Astrocyte (in vitro differentiated cells and primary cell): Measurements from ENCODE around the gene PDPK1. TPM values are rescaled to one million over a fixed set of nuclear protein-coding genes. Genes with fewer than 3 reads are reported as not detected.
"Not testable (repeated sequence)": the region's sequence is repeated elsewhere in the genome, so short reads cannot be mapped to it uniquely, and the experiment has no call there.

Experiments used
- DNase-seq: peaks from one replicate; pipeline ENCODE4 v3.0.0-alpha.2; 2010; ENCODE audit warnings: low read depth
- FAIRE-seq: peaks from 2 replicates; lab custom pipeline; 2011; peaks lifted over from hg19 to GRCh38; lab: Jason Lieb, UNC
- H2AFZ ChIP-seq: 2 replicates; pipeline ENCODE4 v1.6.0; 2012; ENCODE audit warnings: low read depth, low read length, inconsistent platforms
- H3K27ac ChIP-seq: 2 replicates; pipeline ENCODE4 v1.5.1; 2011; ENCODE audit warnings: low read depth, low read length, inconsistent platforms
- H3K27me3 ChIP-seq: 2 replicates; pipeline ENCODE4 v1.6.0; 2011; ENCODE audit warnings: low read length, inconsistent platforms; ENCODE audit not compliant: insufficient read depth
- H3K36me3 ChIP-seq: 2 replicates; pipeline ENCODE4 v1.5.1; 2011; ENCODE audit warnings: low read length, inconsistent platforms; ENCODE audit not compliant: insufficient read depth
- H3K4me1 ChIP-seq: 2 replicates; pipeline ENCODE4 v1.5.1; 2011; ENCODE audit warnings: low read length, inconsistent platforms; ENCODE audit not compliant: insufficient read depth
- H3K4me2 ChIP-seq: 2 replicates; pipeline ENCODE4 v1.6.0; 2012; ENCODE audit warnings: low read length, inconsistent platforms
- H3K4me3 ChIP-seq: 2 replicates; pipeline ENCODE4 v1.5.1; 2011; ENCODE audit warnings: low read depth, mild to moderate bottlenecking, low read length, inconsistent platforms; ENCODE audit not compliant: insufficient read depth
- H3K79me2 ChIP-seq: 2 replicates; pipeline ENCODE4 v1.6.0; 2012; ENCODE audit warnings: mild to moderate bottlenecking, low read length, inconsistent platforms; ENCODE audit not compliant: insufficient read depth
- H3K9ac ChIP-seq: 2 replicates; pipeline ENCODE4 v1.6.0; 2012; ENCODE audit warnings: mild to moderate bottlenecking, low read length, inconsistent platforms
- H3K9me3 ChIP-seq: 2 replicates; pipeline ENCODE4 v1.5.1; 2012; ENCODE audit warnings: low read depth, mild to moderate bottlenecking, low read length, inconsistent platforms; ENCODE audit not compliant: insufficient read depth
- H4K20me1 ChIP-seq: 2 replicates; pipeline ENCODE4 v1.6.0; 2012; ENCODE audit warnings: low read length, inconsistent platforms; ENCODE audit not compliant: insufficient read depth
- H3K27ac Mint-ChIP-seq: one replicate; pipeline ENCODE4 v1.8.0; 2021; ENCODE audit warnings: mild to moderate bottlenecking, mixed read lengths; ENCODE audit not compliant: unreplicated experiment
- H3K27me3 Mint-ChIP-seq: one replicate; pipeline ENCODE4 v1.8.0; 2021; ENCODE audit warnings: low read depth, mixed read lengths; ENCODE audit not compliant: unreplicated experiment
- H3K36me3 Mint-ChIP-seq: one replicate; pipeline ENCODE4 v1.8.0; 2021; ENCODE audit warnings: low read depth, mixed read lengths; ENCODE audit not compliant: unreplicated experiment
- H3K4me1 Mint-ChIP-seq: one replicate; pipeline ENCODE4 v1.8.0; 2021; ENCODE audit warnings: low read depth, mixed read lengths; ENCODE audit not compliant: unreplicated experiment
- H3K4me3 Mint-ChIP-seq: one replicate; pipeline ENCODE4 v1.8.0; 2021; ENCODE audit warnings: mild to moderate bottlenecking, moderate library complexity, mixed read lengths; ENCODE audit not compliant: unreplicated experiment
- H3K9me3 Mint-ChIP-seq: one replicate; pipeline ENCODE4 v1.8.0; 2021; ENCODE audit warnings: mild to moderate bottlenecking, mixed read lengths; ENCODE audit not compliant: unreplicated experiment
- CTCF ChIP-seq: IDR thresholded peaks from 2 replicates; pipeline ENCODE4 v1.5.1; 2011; ENCODE audit warnings: low read depth, mild to moderate bottlenecking, inconsistent platforms, low read length, moderate library complexity; ENCODE audit not compliant: insufficient read depth
- EZH2 ChIP-seq: IDR thresholded peaks from 2 replicates; pipeline ENCODE4 v1.6.1; 2012; ENCODE audit warnings: mild to moderate bottlenecking, low read length, inconsistent platforms; ENCODE audit not compliant: insufficient read depth
- total RNA-seq: library from RNA; stranded (reverse); gene quantifications from 2 replicates; pipeline ENCODE4 v1.2.1, GENCODE V29; 2021

The PDPK1 gene
- total RNA-seq, 1 donor from 2014 or later, result 48.1 TPM

- H3K4me3 ChIP-seq, result no peak overlapping the region
- no peaks in the 10 kb centered on the region for H3K4me1 ChIP-seq
- DNase-seq (no peak), FAIRE-seq (no peak)
- peaks cover 6% of the 10 kb centered on the region for H3K36me3 ChIP-seq
- no peak for TF ChIP-seq EZH2
- TF ChIP-seq CTCF, result no peak
- H3K4me1 Mint-ChIP-seq, result peaks cover 1% of the 10 kb centered on the region
- H3K79me2 ChIP-seq, result peaks cover 18% of the 10 kb centered on the region
- peaks cover 15% of the 10 kb centered on the region for H4K20me1 ChIP-seq
- no peak overlapping the region for H3K4me3 Mint-ChIP-seq
- H3K27ac Mint-ChIP-seq, result no peak overlapping the region
- no peak overlapping the region for H3K27ac ChIP-seq
- no peaks in the 10 kb centered on the region for H3K27me3 Mint-ChIP-seq
- no peaks in the 10 kb centered on the region for H3K27me3 ChIP-seq
- H2AFZ ChIP-seq, result no peak overlapping the region
- H3K4me2 ChIP-seq, result no peak overlapping the region
- peaks cover 7% of the 10 kb centered on the region for H3K36me3 Mint-ChIP-seq
- H3K9ac ChIP-seq, result no peak overlapping the region
- no peaks in the 10 kb centered on the region for H3K9me3 Mint-ChIP-seq
- H3K9me3 ChIP-seq, result no peaks in the 10 kb centered on the region
Observed at GRCh38 chr16:2614761-2615191, 77.0 kb downstream of the PDPK1 start.

- not testable (repeated sequence) for H3K4me3 Mint-ChIP-seq
Observed at GRCh38 chr16:2618964-2619363, 81.1 kb downstream of the PDPK1 start.

DNA sequence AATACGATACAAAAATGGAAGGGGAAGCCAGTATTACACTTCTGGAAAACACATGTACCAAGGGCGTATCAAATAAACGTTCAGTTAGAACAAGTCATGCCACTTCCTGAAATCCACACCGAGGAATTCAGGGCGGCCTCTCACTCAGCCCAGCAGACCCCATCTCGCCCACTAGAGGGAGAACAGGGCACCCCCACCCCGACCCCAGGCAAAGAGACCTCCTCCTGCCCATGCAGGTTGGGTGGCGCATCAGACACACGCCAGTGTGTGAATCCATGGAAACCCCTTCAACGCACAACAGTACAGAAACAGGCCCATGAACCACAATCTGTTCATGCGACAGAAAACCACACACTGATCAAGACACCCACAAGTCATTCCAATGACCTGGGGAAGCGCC lies 81.8 kb downstream of the PDPK1 start:
- not testable (repeated sequence) for H3K4me1 ChIP-seq, H3K9ac ChIP-seq, H3K9me3 Mint-ChIP-seq, H3K4me2 ChIP-seq, H4K20me1 ChIP-seq, H3K27ac ChIP-seq, FAIRE-seq, H3K9me3 ChIP-seq, H2AFZ ChIP-seq, H3K79me2 ChIP-seq, H3K4me3 ChIP-seq, H3K36me3 ChIP-seq, H3K4me1 Mint-ChIP-seq, H3K4me3 Mint-ChIP-seq, H3K27ac Mint-ChIP-seq, H3K27me3 Mint-ChIP-seq, H3K36me3 Mint-ChIP-seq, DNase-seq, H3K27me3 ChIP-seq

More at GRCh38 chr16:2618964-2619363, 81.1 kb downstream of the PDPK1 start:
- not testable (repeated sequence) for H3K9me3 ChIP-seq, H3K36me3 Mint-ChIP-seq, FAIRE-seq, H3K27ac ChIP-seq, H3K36me3 ChIP-seq, H4K20me1 ChIP-seq, H3K4me2 ChIP-seq, H3K4me3 ChIP-seq, H3K27me3 Mint-ChIP-seq, H3K4me1 ChIP-seq, H3K4me1 Mint-ChIP-seq, H3K79me2 ChIP-seq, H3K9me3 Mint-ChIP-seq, H3K9ac ChIP-seq, H2AFZ ChIP-seq, H3K27ac Mint-ChIP-seq, DNase-seq, H3K27me3 ChIP-seq

GRCh38 chr16:2620870-2621269 lies 83.0 kb downstream of the PDPK1 start:
- not testable (repeated sequence) for H4K20me1 ChIP-seq, H3K27ac Mint-ChIP-seq, H3K4me2 ChIP-seq, FAIRE-seq, DNase-seq, H3K9ac ChIP-seq, H3K9me3 Mint-ChIP-seq, H3K36me3 ChIP-seq, H3K4me3 Mint-ChIP-seq, H2AFZ ChIP-seq, H3K27me3 Mint-ChIP-seq, H3K4me1 Mint-ChIP-seq, H3K27me3 ChIP-seq, H3K36me3 Mint-ChIP-seq, H3K4me3 ChIP-seq, H3K79me2 ChIP-seq, H3K9me3 ChIP-seq, H3K4me1 ChIP-seq, H3K27ac ChIP-seq

GRCh38 chr16:2621395-2621794 lies 83.6 kb downstream of the PDPK1 start:
- not testable (repeated sequence) for H3K4me1 Mint-ChIP-seq, H2AFZ ChIP-seq, H3K9me3 Mint-ChIP-seq, H3K4me2 ChIP-seq, H3K27me3 Mint-ChIP-seq, H4K20me1 ChIP-seq, H3K36me3 Mint-ChIP-seq, H3K79me2 ChIP-seq, H3K4me1 ChIP-seq, H3K4me3 ChIP-seq, FAIRE-seq, H3K36me3 ChIP-seq, H3K9me3 ChIP-seq, H3K27me3 ChIP-seq, DNase-seq, H3K9ac ChIP-seq, H3K27ac Mint-ChIP-seq, H3K4me3 Mint-ChIP-seq, H3K27ac ChIP-seq
